ENCODE data around the gene FIZ1. TPM values are rescaled to one million over a fixed set of nuclear protein-coding genes. Genes with fewer than 3 reads are reported as not detected.

Gene FIZ1
- total RNA-seq, 1 donor from 2014 or later: 21.2 TPM

GRCh38 chr19:55563261-55563690 is 36.0 kb downstream of the FIZ1 start:
- no peak for DNase-seq
- H3K27me3 Mint-ChIP-seq: peaks cover 13% of the 10 kb centered on the region
- H3K27ac Mint-ChIP-seq: no peak overlapping the region
- no peak overlapping the region for H3K4me3 Mint-ChIP-seq
- ATAC-seq (ENCODE audit: low read depth): no peak
- CTCF ChIA-PET: no interaction called here
- no peaks in the 10 kb centered on the region for H3K4me1 Mint-ChIP-seq
- no peaks in the 10 kb centered on the region for H3K36me3 Mint-ChIP-seq (ENCODE audit: low read depth)
- POLR2A ChIA-PET: no interaction called here
- intact Hi-C loops (cut with micrococcal nuclease): no loop called here
- no peak for TF ChIP-seq CTCF (IDR thresholded peaks at IDR 0.05)
- H3K9me3 Mint-ChIP-seq: no peaks in the 10 kb centered on the region

GRCh38 chr19:55559684-55560083 is 39.6 kb downstream of the FIZ1 start:
- Mint-ChIP-seq H3K36me3 (ENCODE audit: low read depth) (no peaks in the 10 kb centered on the region), H3K4me1 (no peaks in the 10 kb centered on the region), H3K27ac (no peak overlapping the region), H3K27me3 (peaks cover 11% of the 10 kb centered on the region), H3K4me3 (no peak overlapping the region), H3K9me3 (no peaks in the 10 kb centered on the region)
- TF ChIP-seq CTCF (IDR thresholded peaks at IDR 0.05): no peak
- intact Hi-C loops (cut with micrococcal nuclease): no loop called here
- DNase-seq (no peak), ATAC-seq (ENCODE audit: low read depth) (no peak)
- ChIA-PET POLR2A (no interaction called here), CTCF (no interaction called here)

GRCh38 chr19:55554741-55555152 is 44.6 kb downstream of the FIZ1 start:
- POLR2A ChIA-PET: no interaction called here
- CTCF ChIA-PET: no interaction called here
- no peak for ATAC-seq (ENCODE audit: low read depth)
- no peak overlapping the region for H3K4me3 Mint-ChIP-seq
- no peak overlapping the region for H3K27ac Mint-ChIP-seq
- intact Hi-C loops (cut with micrococcal nuclease): no loop called here
- no peaks in the 10 kb centered on the region for H3K4me1 Mint-ChIP-seq
- no peaks in the 10 kb centered on the region for H3K9me3 Mint-ChIP-seq
- peaks cover 14% of the 10 kb centered on the region for H3K27me3 Mint-ChIP-seq
- H3K36me3 Mint-ChIP-seq (ENCODE audit: low read depth): no peaks in the 10 kb centered on the region
- no peak for TF ChIP-seq CTCF (IDR thresholded peaks at IDR 0.05)
- no peak for DNase-seq

- TF ChIP-seq CTCF (IDR thresholded peaks at IDR 0.05): no peak
- intact Hi-C loops (cut with micrococcal nuclease): no loop called here
- Mint-ChIP-seq H3K27me3 (peaks cover 15% of the 10 kb centered on the region), H3K9me3 (no peaks in the 10 kb centered on the region), H3K4me1 (peaks cover 2% of the 10 kb centered on the region), H3K4me3 (no peak overlapping the region), H3K27ac (no peak overlapping the region), H3K36me3 (ENCODE audit: low read depth) (no peaks in the 10 kb centered on the region)
- CTCF ChIA-PET: no interaction called here
- POLR2A ChIA-PET: no interaction called here
- DNase-seq (no peak), ATAC-seq (ENCODE audit: low read depth) (no peak)
These were observed 45.0 kb downstream of the FIZ1 start for GRCh38 chr19:55554302-55554701.

GRCh38 chr19:55553217-55554182 is 45.8 kb downstream of the FIZ1 start:
- peaks cover 2% of the 10 kb centered on the region for H3K4me1 Mint-ChIP-seq
- H3K4me3 Mint-ChIP-seq: no peak overlapping the region
- H3K27ac Mint-ChIP-seq: no peak overlapping the region
- CTCF ChIA-PET: no interaction called here
- no peaks in the 10 kb centered on the region for H3K9me3 Mint-ChIP-seq
- peaks cover 15% of the 10 kb centered on the region for H3K27me3 Mint-ChIP-seq
- ATAC-seq (ENCODE audit: low read depth): no peak
- POLR2A ChIA-PET: interaction anchor here (0.7 kb wide), 1 partner anchor 1698 kb away, joined by 4 read pairs; no protein-coding TSS in a partner anchor
- no peak for DNase-seq
- intact Hi-C loops (cut with micrococcal nuclease): no loop called here
- no peaks in the 10 kb centered on the region for H3K36me3 Mint-ChIP-seq (ENCODE audit: low read depth)
- no peak for TF ChIP-seq CTCF (IDR thresholded peaks at IDR 0.05)

All from activated B cell treated with CpG ODN at 0.5 μM for 24 hours (primary cell).